H1 (cell line): ENCODE data around the gene LRRC8D.

Experiments
- CBX5 ChIP-seq: fragments of 300-800, 300-1000 bp; sonication (generic); IDR thresholded peaks from 2 replicates; pipeline ENCODE4 v1.7.1; 2016; ENCODE audit warnings: antibody characterized with exemption, low read length, low read depth
- EP300 ChIP-seq, 2 experiments: IDR thresholded peaks; 1 replicate in 1 of 2; 2 replicates in 1 of 2; pipeline ENCODE4 v1.6.1; 2011 to 2012; ENCODE audit warnings: low read depth in 2 of 2, low read length in 2 of 2, mild to moderate bottlenecking in 2 of 2, borderline replicate concordance in 1 of 2, inconsistent platforms in 1 of 2, moderate library complexity in 1 of 2
- POLR2A ChIP-seq, 2 experiments: IDR thresholded peaks; 1 replicate in 1 of 2; 2 replicates in 1 of 2; pipeline ENCODE4 v1.6.1; 2011; ENCODE audit warnings: low read depth in 2 of 2, low read length in 2 of 2, mild to moderate bottlenecking in 2 of 2; ENCODE audit errors: control extremely low read depth in 1 of 2
- ZNF274 ChIP-seq: IDR thresholded peaks from 2 replicates; pipeline ENCODE4 v1.7.0; 2012; ENCODE audit warnings: low read length, borderline replicate concordance; ENCODE audit errors: extremely low read depth
- TF ChIP-seq, protein P1 (sequence below), 3 experiments: IDR thresholded peaks; 1 replicate in 2 of 3; 2 replicates in 1 of 3; pipeline versions ENCODE4 v1.5.1 to v1.6.1; 2011; ENCODE audit warnings: low read length in 3 of 3, mild to moderate bottlenecking in 3 of 3, inconsistent platforms in 2 of 3, low read depth in 1 of 3, moderate library complexity in 1 of 3; ENCODE audit not compliant: insufficient read depth in 1 of 3; ENCODE audit errors: control extremely low read depth in 1 of 3
- TF ChIP-seq, protein P2 (sequence below): IDR thresholded peaks from 2 replicates; pipeline ENCODE4 v1.6.1; 2012; ENCODE audit warnings: inconsistent platforms
- TF ChIP-seq, protein P3 (sequence below): IDR thresholded peaks from 2 replicates; pipeline ENCODE4 v1.6.1; 2011; ENCODE audit warnings: low read depth, mild to moderate bottlenecking, low read length; ENCODE audit not compliant: insufficient read depth

- TF ChIP-seq, protein P1, sequence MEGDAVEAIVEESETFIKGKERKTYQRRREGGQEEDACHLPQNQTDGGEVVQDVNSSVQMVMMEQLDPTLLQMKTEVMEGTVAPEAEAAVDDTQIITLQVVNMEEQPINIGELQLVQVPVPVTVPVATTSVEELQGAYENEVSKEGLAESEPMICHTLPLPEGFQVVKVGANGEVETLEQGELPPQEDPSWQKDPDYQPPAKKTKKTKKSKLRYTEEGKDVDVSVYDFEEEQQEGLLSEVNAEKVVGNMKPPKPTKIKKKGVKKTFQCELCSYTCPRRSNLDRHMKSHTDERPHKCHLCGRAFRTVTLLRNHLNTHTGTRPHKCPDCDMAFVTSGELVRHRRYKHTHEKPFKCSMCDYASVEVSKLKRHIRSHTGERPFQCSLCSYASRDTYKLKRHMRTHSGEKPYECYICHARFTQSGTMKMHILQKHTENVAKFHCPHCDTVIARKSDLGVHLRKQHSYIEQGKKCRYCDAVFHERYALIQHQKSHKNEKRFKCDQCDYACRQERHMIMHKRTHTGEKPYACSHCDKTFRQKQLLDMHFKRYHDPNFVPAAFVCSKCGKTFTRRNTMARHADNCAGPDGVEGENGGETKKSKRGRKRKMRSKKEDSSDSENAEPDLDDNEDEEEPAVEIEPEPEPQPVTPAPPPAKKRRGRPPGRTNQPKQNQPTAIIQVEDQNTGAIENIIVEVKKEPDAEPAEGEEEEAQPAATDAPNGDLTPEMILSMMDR (IDR thresholded peaks at IDR 0.05; ENCODE audit: control extremely low read depth in 1 of 3, insufficient read depth in 1 of 3, low read depth in 1 of 3, low read length in 3 of 3): no peak
- TF ChIP-seq POLR2A (IDR thresholded peaks at IDR 0.05; ENCODE audit: control extremely low read depth in 1 of 2, low read depth in 2 of 2, low read length in 2 of 2): no peak
- TF ChIP-seq, protein P2, sequence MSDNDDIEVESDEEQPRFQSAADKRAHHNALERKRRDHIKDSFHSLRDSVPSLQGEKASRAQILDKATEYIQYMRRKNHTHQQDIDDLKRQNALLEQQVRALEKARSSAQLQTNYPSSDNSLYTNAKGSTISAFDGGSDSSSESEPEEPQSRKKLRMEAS: no peak
- no peak for TF ChIP-seq CBX5
- TF ChIP-seq EP300 (IDR thresholded peaks at IDR 0.05; ENCODE audit: borderline replicate concordance in 1 of 2, low read depth in 2 of 2, low read length in 2 of 2): no peak
- TF ChIP-seq ZNF274: no peak
- TF ChIP-seq, protein P3, sequence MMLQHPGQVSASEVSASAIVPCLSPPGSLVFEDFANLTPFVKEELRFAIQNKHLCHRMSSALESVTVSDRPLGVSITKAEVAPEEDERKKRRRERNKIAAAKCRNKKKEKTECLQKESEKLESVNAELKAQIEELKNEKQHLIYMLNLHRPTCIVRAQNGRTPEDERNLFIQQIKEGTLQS: no peak
Observed at GRCh38 chr1:89887713-89888112, 66.9 kb downstream of the LRRC8D start.
